Measurements from ENCODE around the gene RPRD1A.

DNA sequence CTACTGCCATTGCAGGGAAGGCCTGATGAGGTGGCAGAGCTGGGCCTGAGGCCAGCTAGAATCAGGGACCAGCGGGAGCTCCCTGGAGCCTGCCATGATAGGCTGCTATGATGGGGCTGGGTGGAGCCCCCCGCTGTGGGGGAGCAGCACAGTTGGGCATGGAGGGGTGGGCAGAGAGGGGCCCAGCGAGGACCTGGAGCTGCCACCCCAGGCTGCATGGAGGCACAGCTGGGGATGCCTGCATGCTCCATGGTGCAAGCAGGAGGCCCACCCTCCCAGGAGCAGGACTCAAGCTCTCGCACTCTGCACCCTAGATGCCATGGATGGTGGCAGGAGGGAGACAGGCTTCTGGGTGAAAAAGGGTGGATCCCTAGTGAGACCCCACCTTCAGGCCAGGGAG, 17.8 kb upstream of the RPRD1A start:
- TF ChIP-seq, protein P1, sequence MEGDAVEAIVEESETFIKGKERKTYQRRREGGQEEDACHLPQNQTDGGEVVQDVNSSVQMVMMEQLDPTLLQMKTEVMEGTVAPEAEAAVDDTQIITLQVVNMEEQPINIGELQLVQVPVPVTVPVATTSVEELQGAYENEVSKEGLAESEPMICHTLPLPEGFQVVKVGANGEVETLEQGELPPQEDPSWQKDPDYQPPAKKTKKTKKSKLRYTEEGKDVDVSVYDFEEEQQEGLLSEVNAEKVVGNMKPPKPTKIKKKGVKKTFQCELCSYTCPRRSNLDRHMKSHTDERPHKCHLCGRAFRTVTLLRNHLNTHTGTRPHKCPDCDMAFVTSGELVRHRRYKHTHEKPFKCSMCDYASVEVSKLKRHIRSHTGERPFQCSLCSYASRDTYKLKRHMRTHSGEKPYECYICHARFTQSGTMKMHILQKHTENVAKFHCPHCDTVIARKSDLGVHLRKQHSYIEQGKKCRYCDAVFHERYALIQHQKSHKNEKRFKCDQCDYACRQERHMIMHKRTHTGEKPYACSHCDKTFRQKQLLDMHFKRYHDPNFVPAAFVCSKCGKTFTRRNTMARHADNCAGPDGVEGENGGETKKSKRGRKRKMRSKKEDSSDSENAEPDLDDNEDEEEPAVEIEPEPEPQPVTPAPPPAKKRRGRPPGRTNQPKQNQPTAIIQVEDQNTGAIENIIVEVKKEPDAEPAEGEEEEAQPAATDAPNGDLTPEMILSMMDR (IDR thresholded peaks at IDR 0.05): no peak
- no peak for TF ChIP-seq POLR2A (IDR thresholded peaks at IDR 0.05)

Data from uterus (tissue), 2 donors.